Keratinocyte (primary cell): ENCODE data around the gene CTNND2. TPM values are rescaled to one million over a fixed set of nuclear protein-coding genes. Genes with fewer than 3 reads are reported as not detected.

Experiments
- DNase-seq: peaks from one replicate; pipeline ENCODE4 v3.0.0-alpha.2; 2011; ENCODE audit warnings: low read depth, missing footprints, low spot score
- FAIRE-seq: peaks from 2 replicates; lab custom pipeline; 2011; peaks lifted over from hg19 to GRCh38; lab: Jason Lieb, UNC
- H2AFZ ChIP-seq: 2 replicates; pipeline ENCODE4 v1.6.0; 2012; ENCODE audit warnings: low read length, control low read depth, inconsistent platforms; ENCODE audit not compliant: control insufficient read depth
- H3K27ac ChIP-seq: 2 replicates; pipeline ENCODE4 v1.5.1; 2011; ENCODE audit warnings: low read length; ENCODE audit not compliant: control insufficient read depth, insufficient read depth
- H3K27me3 ChIP-seq: 3 replicates; pipeline ENCODE4 v1.6.0; 2011; ENCODE audit warnings: low read length; ENCODE audit not compliant: control insufficient read depth, insufficient read depth; ENCODE audit errors: extremely low read depth
- H3K36me3 ChIP-seq, 2 experiments: 2 replicates in 1 of 2; 3 replicates in 1 of 2; pipeline ENCODE4 v1.5.1; 2011; ENCODE audit warnings: low read length in 2 of 2, mild to moderate bottlenecking in 1 of 2; ENCODE audit not compliant: control insufficient read depth in 2 of 2, insufficient read depth in 2 of 2; ENCODE audit errors: extremely low read depth in 1 of 2
- H3K4me1 ChIP-seq: 3 replicates; pipeline ENCODE4 v1.5.1; 2011; ENCODE audit warnings: low read length; ENCODE audit not compliant: control insufficient read depth, insufficient read depth; ENCODE audit errors: extremely low read depth
- H3K4me2 ChIP-seq: 3 replicates; pipeline ENCODE4 v1.6.0; 2011; ENCODE audit warnings: low read depth, low read length; ENCODE audit not compliant: control insufficient read depth, insufficient read depth; ENCODE audit errors: extremely low read depth
- H3K4me3 ChIP-seq, 3 experiments: fragments of 200-600 bp in 1 of 3; sonication (generic) in 1 of 3; 2 replicates in 2 of 3; 3 replicates in 1 of 3; pipeline ENCODE4 v1.5.1; 2011 to 2016; ENCODE audit warnings: low read length in 3 of 3, mild to moderate bottlenecking in 3 of 3, control low read depth in 2 of 3, inconsistent platforms in 1 of 3, low read depth in 1 of 3, mixed read lengths in 1 of 3, mixed run types in 1 of 3, moderate library complexity in 1 of 3; ENCODE audit not compliant: control insufficient read depth in 2 of 3, insufficient read depth in 2 of 3; ENCODE audit errors: extremely low read depth in 1 of 3
- H3K79me2 ChIP-seq: 2 replicates; pipeline ENCODE4 v1.6.0; 2012; ENCODE audit warnings: low read length; ENCODE audit not compliant: control insufficient read depth, insufficient read depth
- H3K9ac ChIP-seq: 3 replicates; pipeline ENCODE4 v1.6.0; 2011; ENCODE audit warnings: low read length; ENCODE audit not compliant: control insufficient read depth, insufficient read depth; ENCODE audit errors: extremely low read depth
- H3K9me1 ChIP-seq: 3 replicates; pipeline ENCODE4 v1.6.0; 2011; ENCODE audit warnings: low read length; ENCODE audit not compliant: control insufficient read depth, insufficient read depth; ENCODE audit errors: extremely low read depth
- H3K9me3 ChIP-seq: 2 replicates; pipeline ENCODE4 v1.5.1; 2012; ENCODE audit warnings: low read depth, low read length; ENCODE audit not compliant: control insufficient read depth
- H4K20me1 ChIP-seq: 3 replicates; pipeline ENCODE4 v1.6.0; 2011; ENCODE audit warnings: low read length; ENCODE audit not compliant: control insufficient read depth, insufficient read depth; ENCODE audit errors: extremely low read depth
- CTCF ChIP-seq, 3 experiments: IDR thresholded peaks in 1 of 3; conservative IDR thresholded peaks in 1 of 3; optimal IDR thresholded peaks in 1 of 3; 2 replicates in 2 of 3; 3 replicates in 1 of 3; pipeline versions ENCODE3 to v1.5.1; 2011; ENCODE audit warnings: low read length in 3 of 3, mild to moderate bottlenecking in 3 of 3, moderate library complexity in 2 of 3, control low read depth in 1 of 3, inconsistent platforms in 1 of 3; ENCODE audit not compliant: insufficient read depth in 2 of 3; ENCODE audit errors: extremely low read depth in 1 of 3
- EZH2 ChIP-seq: IDR thresholded peaks from one replicate; pipeline ENCODE4 v1.6.1; 2012; ENCODE audit warnings: inconsistent platforms, mild to moderate bottlenecking, low read length, moderate library complexity
- dilution Hi-C: fragments of 300-500 bp; cut with MboI; formaldehyde crosslinking; loops from one replicate; pipeline ENCODE4 v1.7.0; 2020; ENCODE audit warnings: low sequenced_read_pairs; ENCODE audit not compliant: extremely low pct_ligation_motif_present
- polyA plus RNA-seq, 5 experiments: library from polyadenylated mRNA; depleted of rRNA in 3 of 5; stranded (reverse) in 3 of 5; stranded (forward) in 1 of 5; unstranded in 1 of 5; fragments of >200 nt; gene quantifications; 1 replicate in 1 of 5; 2 replicates in 3 of 5; 3 replicates in 1 of 5; pipeline versions ENCODE4 v1.2.1 to v1.2.3, GENCODE V29; 2011 to 2012; ENCODE audit warnings: missing spikeins in 2 of 5, low read depth in 1 of 5, low replicate concordance in 1 of 5

Gene CTNND2
- polyA plus RNA-seq, 1 donor (not counting 4 experiments of a cell fraction or from before 2014, with no cell fraction given) = not detected

GRCh38 chr5:11400316-11400715, 503.9 kb downstream of the CTNND2 start:
- dilution Hi-C loops = no loop called here
- H3K27ac ChIP-seq = no peak overlapping the region
- no peak overlapping the region for H3K4me2 ChIP-seq
- H3K9me1 ChIP-seq = no peaks in the 10 kb centered on the region
- TF ChIP-seq CTCF (optimal IDR thresholded peaks at IDR 0.05 in 1 of 3, IDR thresholded peaks at IDR 0.05 in 1 of 3, conservative IDR thresholded peaks at IDR 0.05 in 1 of 3; ENCODE audit: extremely low read depth in 1 of 3, insufficient read depth in 2 of 3, low read length in 3 of 3) = no peak
- TF ChIP-seq EZH2 = no peak
- no peaks in the 10 kb centered on the region for H3K27me3 ChIP-seq
- DNase-seq = no peak
- H4K20me1 ChIP-seq = no peaks in the 10 kb centered on the region
- no peak for FAIRE-seq
- H3K4me3 ChIP-seq = no peak overlapping the region
- no peaks in the 10 kb centered on the region for H3K4me1 ChIP-seq
- no peaks in the 10 kb centered on the region for H3K9me3 ChIP-seq
- no peak overlapping the region for H2AFZ ChIP-seq
- H3K9ac ChIP-seq = no peak overlapping the region
- H3K79me2 ChIP-seq = no peaks in the 10 kb centered on the region
- H3K36me3 ChIP-seq = no peaks in the 10 kb centered on the region

- H3K9me1 ChIP-seq = no peaks in the 10 kb centered on the region
- H3K27ac ChIP-seq = no peak overlapping the region
- H3K36me3 ChIP-seq = no peaks in the 10 kb centered on the region
- no peak overlapping the region for H3K9ac ChIP-seq
- dilution Hi-C loops = no loop called here
- FAIRE-seq = no peak
- no peak overlapping the region for H3K4me2 ChIP-seq
- H3K9me3 ChIP-seq = no peaks in the 10 kb centered on the region
- no peak overlapping the region for H2AFZ ChIP-seq
- no peaks in the 10 kb centered on the region for H3K79me2 ChIP-seq
- no peaks in the 10 kb centered on the region for H3K27me3 ChIP-seq
- no peak for TF ChIP-seq CTCF (optimal IDR thresholded peaks at IDR 0.05 in 1 of 3, IDR thresholded peaks at IDR 0.05 in 1 of 3, conservative IDR thresholded peaks at IDR 0.05 in 1 of 3; ENCODE audit: extremely low read depth in 1 of 3, insufficient read depth in 2 of 3, low read length in 3 of 3)
- TF ChIP-seq EZH2 = no peak
- no peaks in the 10 kb centered on the region for H3K4me1 ChIP-seq
- H4K20me1 ChIP-seq = no peaks in the 10 kb centered on the region
- no peak for DNase-seq
- H3K4me3 ChIP-seq = no peak overlapping the region
Observed at GRCh38 chr5:11398728-11399127, 505.5 kb downstream of the CTNND2 start.
